Right cardiac atrium (tissue), 5 donors: ENCODE data around the gene DENND2D. TPM values are rescaled to one million over a fixed set of nuclear protein-coding genes. Genes with fewer than 3 reads are reported as not detected.

Source experiments
- ATAC-seq, 2 donors: fragments of 200-7000 bp; cut with Tn5 transposase; one replicate each; pipeline versions ENCODE4 v1.8.0 to v1.9.1; 2020; ENCODE audit warnings: moderate library complexity in 2 of 2, mild to moderate bottlenecking in 1 of 2
- DNase-seq, 3 donors: peaks; one replicate each; pipeline ENCODE4 v3.0.0-alpha.2; 2020
- H3K27ac ChIP-seq: one replicate; pipeline ENCODE4 v1.5.1; 2013; ENCODE audit warnings: mild to moderate bottlenecking, low read length, control low read depth, moderate library complexity
- H3K27me3 ChIP-seq: one replicate; pipeline ENCODE4 v1.6.1; 2013; ENCODE audit not compliant: control insufficient read depth, insufficient read depth
- H3K4me1 ChIP-seq: one replicate; pipeline ENCODE4 v1.6.1; 2013; ENCODE audit warnings: low read length; ENCODE audit not compliant: control insufficient read depth, insufficient read depth
- H3K4me3 ChIP-seq: one replicate; pipeline ENCODE4 v1.5.1; 2013; ENCODE audit warnings: low read length, control low read depth
- H3K9me3 ChIP-seq: one replicate; pipeline ENCODE4 v1.6.1; 2013; ENCODE audit warnings: low read length; ENCODE audit not compliant: control insufficient read depth
- WGBS: extraction: QIAGEN DNeasy Blood & Tissue Kit; methylation state at CpG from one replicate; pipeline ENCODE4 v1.1.7; 2013; 5-methylcytosine and 5-hydroxymethylcytosine counted together
- intact Hi-C, 4 donors: fragments of 100-400 bp; cut with DNase I; formaldehyde crosslinking; loops; one replicate each; pipeline versions ENCODE4 v1.11.0 to v1.14.0; 2022 to 2023
- polyA plus RNA-seq: library from polyadenylated mRNA; stranded (reverse); fragments of 200-250 nt; gene quantifications from one replicate; pipeline ENCODE4 v1.2.3, GENCODE V29; 2013
- total RNA-seq, 4 donors: library from RNA; stranded (reverse); fragmentation: NEBNext Ultra II Directional; extraction: Animal tissue kit (Norgen Biotek cat#: 25700); gene quantifications; one replicate each; pipeline ENCODE4 v1.2.1, GENCODE V29; 2021
- donor health status: healthy with polysubstance abuse.
- donor health status: DM: no; HTN: yes; CAD: no.
- donor health status: DM: no; HTN: no; CAD: no.
- donor health status: DM: no; HTN: yes; CAD: no; lungs with severe emphysema.
- donor health status: DM: yes; HTN: yes; CAD: no.

The DENND2D gene
- total and polyA plus RNA-seq, 5 donors = 2.1 to 4.5 (median 3.9) TPM

GRCh38 chr1:111142356-111142975 is 58.0 kb downstream of the DENND2D start:
- WGBS = 69% methylated on average over 5 of the region's 5 CpGs
- no peaks in the 10 kb centered on the region for H3K9me3 ChIP-seq
- ATAC-seq (no peak), DNase-seq (no peak)
- H3K4me1 ChIP-seq = no peaks in the 10 kb centered on the region
- H3K27me3 ChIP-seq = no peaks in the 10 kb centered on the region
- intact Hi-C loops = no loop called here
- no peak overlapping the region for H3K27ac ChIP-seq
- H3K4me3 ChIP-seq = no peak overlapping the region

- no peak overlapping the region for H3K27ac ChIP-seq
- 43% methylated on average over 5 of the region's 5 CpGs for WGBS
- ATAC-seq (no peak), DNase-seq (no peak)
- H3K4me3 ChIP-seq = peak overlapping the region; percentile 92
- no peaks in the 10 kb centered on the region for H3K9me3 ChIP-seq
- no peaks in the 10 kb centered on the region for H3K4me1 ChIP-seq
- intact Hi-C loops = no loop called here
- H3K27me3 ChIP-seq = no peaks in the 10 kb centered on the region
Observed at GRCh38 chr1:111141245-111142220, 58.9 kb downstream of the DENND2D start.

- Histone ChIP-seq H3K4me3 (peak overlapping the region; percentile 92), H3K4me1 (no peaks in the 10 kb centered on the region), H3K27ac (peak overlapping the region; percentile 65), H3K27me3 (no peaks in the 10 kb centered on the region), H3K9me3 (no peaks in the 10 kb centered on the region)
- WGBS = 0% methylated on average over 9 of the region's 9 CpGs
- ATAC-seq (no peak), DNase-seq (no peak)
- intact Hi-C loops = no loop called here
Observed at GRCh38 chr1:111140680-111140967, 59.8 kb downstream of the DENND2D start.

GRCh38 chr1:111139956-111140679 is 60.3 kb downstream of the DENND2D start, which contains the start of the genes CEPT1 and DRAM2:
Gene CEPT1 (plus strand): TSS chr1:111140223. CDS start chr1:111147715, 7,492 bp downstream.
Gene DRAM2 (minus strand): TSS chr1:111140093. CDS start chr1:111131554, 8,539 bp downstream.
- H3K4me1 ChIP-seq = no peaks in the 10 kb centered on the region
- peak; percentile 97 to 98 for ATAC-seq
- intact Hi-C loops = no loop called here

GRCh38 chr1:111139324-111139955 is 61.0 kb downstream of the DENND2D start:
- no peaks in the 10 kb centered on the region for H3K27me3 ChIP-seq
- intact Hi-C loops = no loop called here
- H3K4me1 ChIP-seq = no peaks in the 10 kb centered on the region
- ATAC-seq = peak; percentile 70 to 73
- H3K27ac ChIP-seq = peak overlapping the region; percentile 91
- H3K4me3 ChIP-seq = peak overlapping the region; percentile 92
- peak in 1 of 3 donors; percentile 45 for DNase-seq
- H3K9me3 ChIP-seq = no peaks in the 10 kb centered on the region
- under 1% methylated on average over 33 of the region's 33 CpGs for WGBS

More at GRCh38 chr1:111139956-111140679, 60.3 kb downstream of the DENND2D start, which contains the start of the genes CEPT1 and DRAM2:
- peak within 1 kb of the TSS; percentile 91 for H3K27ac ChIP-seq
- H3K4me3 ChIP-seq = peak within 1 kb of the TSS; percentile 92
- WGBS = under 1% methylated on average over 68 of the region's 68 CpGs
- H3K27me3 ChIP-seq = no peaks in the 10 kb centered on the region
- no peaks in the 10 kb centered on the region for H3K9me3 ChIP-seq
- peak; percentile 97 to 98 (median 98) for DNase-seq

Other genes with a start within 250 kb of the DENND2D start
- 10 to 100 TPM; 13.4 to 17.2 (median 15.7) TPM for gene LRIF1, start 236.7 kb downstream of the DENND2D start, total RNA-seq
- gene LRIF1, start 236.7 kb downstream of the DENND2D start, polyA plus RNA-seq = 18.1 TPM
- 10 to 100 TPM; 37.9 to 48.7 (median 39.4) TPM for gene DRAM2, start 60.6 kb downstream of the DENND2D start, total RNA-seq
- gene DRAM2, start 60.6 kb downstream of the DENND2D start, polyA plus RNA-seq = 36.4 TPM
- gene CEPT1, start 60.4 kb downstream of the DENND2D start, total RNA-seq = 10 to 100 TPM; 17.8 to 20.2 (median 18.7) TPM
- 8.3 TPM for gene CEPT1, start 60.4 kb downstream of the DENND2D start, polyA plus RNA-seq
- gene CHI3L2, start 27.1 kb upstream of the DENND2D start, total RNA-seq = 10 to 100 TPM in 3 of 4 donors, 1 to 10 TPM in 1; 1.2 to 20.7 (median 14.7) TPM
- gene CHI3L2, start 27.1 kb upstream of the DENND2D start, polyA plus RNA-seq = 6.2 TPM
- not detected for gene CHIA, start 90.2 kb upstream of the DENND2D start, total RNA-seq
- 0.09 TPM for gene CHIA, start 90.2 kb upstream of the DENND2D start, polyA plus RNA-seq
- gene OVGP1, start 227.1 kb upstream of the DENND2D start, total RNA-seq = 1 to 10 TPM in 1 of 4 donors, under 1 TPM in 3; 0.44 to 1.1 (median 0.81) TPM
- gene OVGP1, start 227.1 kb upstream of the DENND2D start, polyA plus RNA-seq = 0.66 TPM
- 10 to 100 TPM; 24.1 to 29.2 (median 27.9) TPM for gene WDR77, start 248.6 kb upstream of the DENND2D start, total RNA-seq
- 28.2 TPM for gene WDR77, start 248.6 kb upstream of the DENND2D start, polyA plus RNA-seq
- 100 to 1,000 TPM; 433 to 505 (median 493) TPM for gene ATP5PB, start 248.8 kb upstream of the DENND2D start, total RNA-seq
- 918 TPM for gene ATP5PB, start 248.8 kb upstream of the DENND2D start, polyA plus RNA-seq